KOPT-K1 (cell line): ENCODE data around the gene TRIM7.
"Not testable (repeated sequence)": the region's sequence is repeated elsewhere in the genome, so short reads cannot be mapped to it uniquely, and the experiment has no call there.

Experiments
- H3K27ac ChIP-seq: fragments of 200-600 bp; sonication (generic); 2 replicates; pipeline ENCODE4 v1.5.1; 2016; ENCODE audit warnings: antibody characterized with exemption, mild to moderate bottlenecking, low read depth, low read length; ENCODE audit not compliant: poor library complexity, severe bottlenecking
- H3K36me3 ChIP-seq: fragments of 200-600 bp; sonication (generic); 2 replicates; pipeline ENCODE4 v1.5.1; 2017; ENCODE audit warnings: antibody characterized with exemption, mild to moderate bottlenecking, low read length, moderate library complexity; ENCODE audit not compliant: insufficient read depth
- H3K9me3 ChIP-seq: fragments of 200-600 bp; sonication (generic); 2 replicates; pipeline ENCODE4 v1.5.1; 2017; ENCODE audit warnings: antibody characterized with exemption, low read length, mild to moderate bottlenecking; ENCODE audit not compliant: insufficient read depth, poor library complexity, severe bottlenecking

TRIM7 gene

DNA sequence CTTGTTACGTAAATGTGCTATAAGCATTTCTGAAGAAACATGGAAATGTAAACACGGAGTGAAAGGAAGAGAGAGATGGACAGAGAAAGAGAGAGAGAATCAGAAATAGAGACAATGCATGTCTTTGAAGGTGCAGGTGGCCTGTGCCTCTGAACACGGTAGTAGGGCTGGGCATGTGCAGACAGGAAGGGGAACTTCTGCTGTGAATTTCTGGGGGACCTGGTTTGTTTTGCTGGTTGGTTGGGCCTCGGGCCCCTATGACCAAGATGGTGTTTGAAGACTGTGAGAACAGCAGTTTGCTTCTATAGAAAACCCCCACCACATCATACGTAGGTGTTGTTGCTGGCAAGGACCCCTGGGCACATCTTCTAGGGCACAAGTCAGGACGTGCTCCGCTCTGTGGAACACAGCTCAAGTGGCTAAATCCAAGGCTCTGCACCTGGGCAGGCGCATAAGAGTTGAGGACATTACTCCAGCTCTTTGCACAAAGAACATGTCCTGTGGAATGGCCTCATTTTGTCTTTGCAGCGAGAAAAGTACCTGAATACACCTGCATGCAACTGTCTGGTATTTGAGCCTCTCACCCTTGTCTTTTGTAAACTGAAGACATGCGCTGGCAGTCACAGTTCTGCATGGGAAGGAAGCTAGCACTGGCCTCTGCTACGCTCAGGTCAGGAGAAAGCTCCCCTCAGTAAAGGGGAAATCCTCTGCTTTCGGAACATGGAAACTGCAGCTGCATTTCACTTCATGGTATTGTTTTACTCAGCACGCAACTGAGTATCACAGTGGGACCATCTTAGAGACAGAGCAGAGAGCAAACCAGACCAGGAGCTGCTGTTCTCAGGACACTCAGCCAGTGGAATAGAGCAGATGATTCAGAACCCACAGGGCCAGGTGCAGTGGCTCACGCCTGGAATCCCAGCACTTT lies 54.9 kb downstream of the TRIM7 start:
- Histone ChIP-seq H3K9me3 (peaks cover 10% of the 10 kb centered on the region), H3K36me3 (no peaks in the 10 kb centered on the region), H3K27ac (no peak overlapping the region)

DNA sequence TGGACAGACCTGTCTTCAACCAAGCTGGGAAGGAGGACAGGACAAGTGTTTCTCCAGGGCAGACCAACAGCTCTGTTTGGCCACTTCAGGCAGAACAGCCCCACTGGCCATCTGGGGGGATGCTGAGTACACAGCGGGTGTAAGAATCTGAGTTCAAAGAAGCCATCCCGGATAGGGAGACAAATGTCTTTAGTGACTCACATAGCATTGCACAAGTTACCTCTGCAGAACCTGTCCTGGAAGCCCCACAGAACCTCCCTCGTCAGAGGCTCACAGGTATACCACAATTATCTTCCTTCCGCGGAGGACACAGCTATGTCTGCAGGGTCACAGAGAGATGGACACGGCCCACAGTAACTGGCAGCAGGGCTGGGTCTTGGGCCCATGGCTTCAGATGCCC lies 55.6 kb downstream of the TRIM7 start:
- H3K27ac ChIP-seq = no peak overlapping the region
- peaks cover 17% of the 10 kb centered on the region for H3K9me3 ChIP-seq
- H3K36me3 ChIP-seq = no peaks in the 10 kb centered on the region

DNA sequence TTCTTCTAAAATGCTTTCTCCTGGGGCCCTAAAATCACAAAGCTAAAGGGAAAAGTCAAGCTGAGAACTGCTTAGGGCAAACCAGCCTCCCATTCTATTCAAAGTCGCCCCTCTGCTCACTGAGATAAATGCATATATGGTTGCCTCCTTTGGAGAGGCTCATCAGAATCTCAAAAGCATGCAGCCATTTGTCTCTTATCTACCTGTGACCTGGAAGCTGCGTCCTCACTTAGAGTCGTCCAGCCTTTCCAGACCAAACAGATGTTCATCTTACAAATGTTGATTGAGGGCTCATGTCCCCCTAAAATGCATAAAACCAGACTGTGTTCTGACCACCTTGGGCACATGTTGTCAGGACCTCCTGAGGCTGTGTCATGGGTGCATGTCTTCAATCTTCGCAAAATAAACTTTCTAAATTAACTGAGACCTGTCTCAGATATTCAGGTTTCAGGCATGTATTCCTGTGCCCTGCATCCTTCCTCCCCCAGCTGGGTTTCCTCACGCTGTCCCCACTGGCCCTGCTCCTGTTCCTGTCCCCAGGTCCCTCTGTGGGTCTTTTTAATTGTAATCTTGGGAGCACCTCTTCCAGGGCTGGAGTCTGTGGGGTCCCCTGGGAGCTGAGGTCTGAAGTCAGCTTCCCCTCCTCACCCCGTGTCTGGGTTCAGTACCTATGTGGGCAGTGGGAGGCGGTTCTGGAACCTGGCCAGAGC lies 57.9 kb downstream of the TRIM7 start, which contains the start of gene OR2V2:
OR2V2 (plus strand) TSS at position 660 of the 710 bp plus-strand sequence. CDS start 7,357 bp downstream, outside the sequence.
- peaks cover 25% of the 10 kb centered on the region for H3K9me3 ChIP-seq
- H3K36me3 ChIP-seq, H3K27ac ChIP-seq: not testable (repeated sequence)

DNA sequence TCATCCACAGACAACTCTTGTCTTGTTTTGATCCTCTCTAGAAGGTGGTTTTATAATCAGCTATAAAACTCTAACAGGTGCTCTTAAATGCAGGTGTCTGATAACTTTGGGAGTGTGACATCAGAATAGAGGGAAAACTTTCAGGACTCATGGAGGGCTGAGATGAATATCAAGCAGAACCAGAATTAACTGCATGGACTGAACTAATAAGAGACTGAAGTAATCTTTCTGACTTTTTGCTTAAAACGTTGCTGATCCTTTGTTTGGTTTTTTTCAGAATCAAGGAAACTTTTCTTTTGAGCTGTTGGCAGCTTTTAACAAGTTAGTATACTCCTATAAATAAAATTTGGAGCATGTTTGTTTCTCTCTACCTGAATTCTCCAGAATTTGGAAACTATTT lies 59.9 kb downstream of the TRIM7 start:
- peaks cover 29% of the 10 kb centered on the region for H3K9me3 ChIP-seq
- H3K27ac ChIP-seq = no peak overlapping the region
- no peaks in the 10 kb centered on the region for H3K36me3 ChIP-seq
